Suprapubic skin (tissue), 3 donors: ENCODE measurements around the gene IGF1.

Source experiments
- POLR2AphosphoS5 ChIP-seq, 3 donors: sonication (generic); formaldehyde crosslinking; IDR thresholded peaks; one replicate each; pipeline ENCODE4 v1.6.1; 2017; ENCODE audit warnings: antibody characterized with exemption in 3 of 3
- TF ChIP-seq, protein P1 (sequence below), 2 donors: fragments of 200-600 bp in 1 of 2; fragments of 450-650 bp in 1 of 2; sonication (generic) in 1 of 2; IDR thresholded peaks; one replicate each; pipeline ENCODE4 v1.5.1; 2016 to 2019; ENCODE audit warnings: antibody characterized with exemption in 2 of 2, mild to moderate bottlenecking in 1 of 2, moderate library complexity in 1 of 2

DNA sequence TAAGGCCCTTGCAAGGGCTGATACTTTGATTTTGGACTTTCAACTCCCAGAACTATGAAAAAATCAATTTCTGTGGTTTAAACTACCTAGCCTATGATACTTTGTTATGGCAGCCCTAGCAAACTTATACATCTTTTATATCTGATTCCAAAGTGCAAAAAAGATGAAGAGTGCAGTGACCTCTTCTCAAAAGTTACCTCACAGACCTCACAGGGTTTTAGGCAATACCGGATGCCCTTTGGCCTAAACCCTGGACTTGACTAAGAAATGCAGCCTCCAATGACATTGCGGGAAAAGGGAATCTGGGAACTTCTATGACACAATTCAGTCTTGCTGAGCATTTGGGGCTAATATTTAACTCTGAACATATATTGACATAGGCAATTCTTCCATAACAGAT, 63.3 kb downstream of the IGF1 start:
- no peak for TF ChIP-seq POLR2AphosphoS5 (IDR thresholded peaks at IDR 0.05)
- TF ChIP-seq, protein P1, sequence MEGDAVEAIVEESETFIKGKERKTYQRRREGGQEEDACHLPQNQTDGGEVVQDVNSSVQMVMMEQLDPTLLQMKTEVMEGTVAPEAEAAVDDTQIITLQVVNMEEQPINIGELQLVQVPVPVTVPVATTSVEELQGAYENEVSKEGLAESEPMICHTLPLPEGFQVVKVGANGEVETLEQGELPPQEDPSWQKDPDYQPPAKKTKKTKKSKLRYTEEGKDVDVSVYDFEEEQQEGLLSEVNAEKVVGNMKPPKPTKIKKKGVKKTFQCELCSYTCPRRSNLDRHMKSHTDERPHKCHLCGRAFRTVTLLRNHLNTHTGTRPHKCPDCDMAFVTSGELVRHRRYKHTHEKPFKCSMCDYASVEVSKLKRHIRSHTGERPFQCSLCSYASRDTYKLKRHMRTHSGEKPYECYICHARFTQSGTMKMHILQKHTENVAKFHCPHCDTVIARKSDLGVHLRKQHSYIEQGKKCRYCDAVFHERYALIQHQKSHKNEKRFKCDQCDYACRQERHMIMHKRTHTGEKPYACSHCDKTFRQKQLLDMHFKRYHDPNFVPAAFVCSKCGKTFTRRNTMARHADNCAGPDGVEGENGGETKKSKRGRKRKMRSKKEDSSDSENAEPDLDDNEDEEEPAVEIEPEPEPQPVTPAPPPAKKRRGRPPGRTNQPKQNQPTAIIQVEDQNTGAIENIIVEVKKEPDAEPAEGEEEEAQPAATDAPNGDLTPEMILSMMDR (IDR thresholded peaks at IDR 0.05): no peak
